Adrenal gland (tissue), 12 donors: ENCODE results near the gene ATP5PD. TPM values are rescaled to one million over a fixed set of nuclear protein-coding genes. Genes with fewer than 3 reads are reported as not detected.

Source experiments
- DNase-seq, 7 donors: peaks; one replicate each; pipeline ENCODE4 v3.0.0-alpha.2; 2019 to 2020
- H3K27ac ChIP-seq, 5 donors: fragments of 200-600 bp; sonication (generic) in 4 of 5; 1 replicate in 3 of 5; 2 replicates in 2 of 5; pipeline versions ENCODE4 v1.5.1 to v1.8.0; 2016 to 2020; ENCODE audit warnings: mild to moderate bottlenecking in 1 of 5
- H3K27me3 ChIP-seq: fragments of 200-600 bp; 2 replicates; pipeline ENCODE4 v1.8.0; 2021
- H3K36me3 ChIP-seq, 2 donors: fragments of 200-600 bp; replicated peaks in 1 of 2; 1 replicate in 1 of 2; 2 replicates in 1 of 2; pipeline versions ENCODE4 v1.5.1 to v1.8.0; 2018 to 2022
- H3K4me1 ChIP-seq, 2 donors: fragments of 200-600 bp; replicated peaks in 1 of 2; 1 replicate in 1 of 2; 2 replicates in 1 of 2; pipeline versions ENCODE4 v1.5.1 to v1.8.0; 2018 to 2021
- H3K4me3 ChIP-seq, 4 donors: fragments of 200-600 bp; sonication (generic) in 3 of 4; one replicate each; pipeline ENCODE4 v1.5.1; 2016 to 2018
- H3K9me3 ChIP-seq, 3 donors: fragments of 200-600 bp; sonication (generic) in 1 of 3; replicated peaks in 1 of 3; 1 replicate in 2 of 3; 2 replicates in 1 of 3; pipeline versions ENCODE4 v1.5.1 to v1.8.0; 2016 to 2021
- CTCF ChIP-seq, 6 experiments: fragments of 450-650 bp in 4 of 6; fragments of 200-600 bp in 2 of 6; sonication (generic) in 1 of 6; IDR thresholded peaks; 1 replicate in 5 of 6; 2 replicates in 1 of 6; pipeline versions ENCODE4 v1.5.1 to v1.8.0; 2016 to 2021; ENCODE audit warnings: antibody characterized with exemption in 6 of 6, mild to moderate bottlenecking in 2 of 6, moderate library complexity in 1 of 6
- POLR2A ChIP-seq, 2 donors: fragments of 450-650 bp; IDR thresholded peaks; one replicate each; pipeline ENCODE4 v1.6.1; 2017; ENCODE audit warnings: antibody characterized with exemption in 2 of 2, mild to moderate bottlenecking in 2 of 2, moderate library complexity in 1 of 2
- WGBS, 4 donors: extraction: QIAGEN DNeasy Blood & Tissue Kit in 2 of 4; methylation state at CpG; one replicate each; pipeline versions ENCODE4 v1.1.5 to v1.1.7; 2013 to 2017; 5-methylcytosine and 5-hydroxymethylcytosine counted together
- intact Hi-C, 2 donors: fragments of 100-400 bp; cut with DNase I; formaldehyde crosslinking; loops; one replicate each; pipeline versions ENCODE4 v1.14.1 to v1.15.0; 2022 to 2023
- polyA plus RNA-seq, 3 donors: library from polyadenylated mRNA; stranded (reverse); fragments of 200-250 nt in 2 of 3; fragments of 350-450 nt in 1 of 3; fragmentation: Illumina TruSeq in 1 of 3; extraction: RNeasy Lipid Tissue Mini Kit (QIAGEN cat#74804) in 1 of 3; gene quantifications; one replicate each; pipeline ENCODE4 v1.2.3, GENCODE V29; 2013 to 2014
- total RNA-seq, 9 donors: library from RNA; depleted of rRNA in 4 of 9; stranded (reverse); fragments of >200 nt in 4 of 9; fragments of 120-200 nt in 1 of 9; fragmentation: NEBNext Ultra II Directional in 1 of 9; extraction: Animal tissue kit (Norgen Biotek cat#: 25700) in 1 of 9; gene quantifications; one replicate each; pipeline versions ENCODE4 v1.1.0 to v1.2.4, GENCODE V29; 2013 to 2023
- donor health status: healthy with polysubstance abuse.
- donor health status: Bipolar disorder and iron deficiency.
- donor health status: DM: yes; HTN: yes; CAD: no.
- donor health status: DM: no; HTN: no; CAD: no.
- donor health status: DM: no; HTN: no; CAD: no.
- donor health status: DM: yes; HTN: yes; CAD: no.

Gene ATP5PD
- total and polyA plus RNA-seq, 12 donors, result 215 to 826 (median 308) TPM

- Histone ChIP-seq H3K27ac (no peak overlapping the region), H3K36me3 (peaks cover 0 to 41% of the 10 kb centered on the region in 2 donors), H3K9me3 (no peaks in the 10 kb centered on the region), H3K4me3 (no peak overlapping the region), H3K27me3 (no peaks in the 10 kb centered on the region), H3K4me1 (peaks cover 5 to 8% of the 10 kb centered on the region in 2 donors)
- WGBS, 4 donors, result 78 to 88% (median 83%) methylated on average over 11 to 12 of the region's 12 CpGs
- TF ChIP-seq POLR2A (IDR thresholded peaks at IDR 0.05) (no peak), CTCF (IDR thresholded peaks at IDR 0.05) (no peak)
- DNase-seq, result no peak
- intact Hi-C loops, result no loop called here
Observed at GRCh38 chr17:75041656-75042280, 5.0 kb downstream of the ATP5PD start.

GRCh38 chr17:75039238-75039637 lies 7.5 kb downstream of the ATP5PD start:
- TF ChIP-seq CTCF (IDR thresholded peaks at IDR 0.05), result no peak
- TF ChIP-seq POLR2A (IDR thresholded peaks at IDR 0.05), result no peak
- no peaks in the 10 kb centered on the region for H3K27me3 ChIP-seq
- WGBS, 4 donors, result 81 to 91% (median 86%) methylated on average over 4 to 5 of the region's 5 CpGs
- H3K4me1 ChIP-seq, result peaks cover 5 to 11% of the 10 kb centered on the region in 2 donors
- H3K4me3 ChIP-seq, result no peak overlapping the region
- intact Hi-C loops, result loop anchor here in 1 of 2 donors (10.0 kb wide), 1 partner anchor 64 kb away; the partner anchor contains the start of gene HID1
- H3K27ac ChIP-seq, result no peak overlapping the region
- no peaks in the 10 kb centered on the region for H3K9me3 ChIP-seq
- peaks cover 0 to 41% of the 10 kb centered on the region in 2 donors for H3K36me3 ChIP-seq
- DNase-seq, result no peak

GRCh38 chr17:75036643-75037268 lies 10.0 kb downstream of the ATP5PD start:
- peak; percentile 73 to 91 (median 85) for DNase-seq
- peaks cover 26 to 34% of the 10 kb centered on the region in 2 donors for H3K4me1 ChIP-seq
- H3K36me3 ChIP-seq, result peaks cover 0 to 37% of the 10 kb centered on the region in 2 donors
- no peak for TF ChIP-seq CTCF (IDR thresholded peaks at IDR 0.05)
- TF ChIP-seq POLR2A (IDR thresholded peaks at IDR 0.05), result no peak
- intact Hi-C loops, result loop anchor here in 1 of 2 donors (10.0 kb wide), 1 partner anchor 62 kb away; the partner anchor contains the start of gene HID1
- no peak overlapping the region for H3K4me3 ChIP-seq
- no peaks in the 10 kb centered on the region for H3K27me3 ChIP-seq
- peak overlapping the region in 3 of 5 donors; percentile 19 to 94 (median 92) for H3K27ac ChIP-seq
- H3K9me3 ChIP-seq, result no peaks in the 10 kb centered on the region
- 63 to 77% (median 66%) methylated on average over 25 to 27 of the region's 27 CpGs for WGBS, 4 donors

GRCh38 chr17:75034236-75034908 lies 12.4 kb downstream of the ATP5PD start:
- DNase-seq, result peak; percentile 87 to 97 (median 90)
- Histone ChIP-seq H3K27me3 (no peaks in the 10 kb centered on the region), H3K27ac (peak overlapping the region; percentile 77 to 94 (median 79)), H3K4me3 (peak overlapping the region in 3 of 4 donors; percentile 60 to 71 (median 68)), H3K4me1 (peaks cover 26 to 34% of the 10 kb centered on the region in 2 donors), H3K9me3 (no peaks in the 10 kb centered on the region), H3K36me3 (peaks cover 0 to 13% of the 10 kb centered on the region in 2 donors)
- TF ChIP-seq POLR2A (IDR thresholded peaks at IDR 0.05) (peak in 1 of 2 donors; percentile 22), CTCF (IDR thresholded peaks at IDR 0.05) (peak in 1 of 6 experiments; percentile 35)
- 0 to 2% (median 1%) methylated on average over 12 to 43 of the region's 43 CpGs for WGBS, 4 donors
- intact Hi-C loops, result loop anchor here in 1 of 2 donors (10.0 kb wide), 1 partner anchor 60 kb away; the partner anchor contains the start of gene HID1
